GM23248 (cell line): Measurements from ENCODE around the gene COL15A1. TPM values are rescaled to one million over a fixed set of nuclear protein-coding genes. Genes with fewer than 3 reads are reported as not detected.
A peak's percentile ranks its signal among the peaks of the same experiment; 100 is the strongest.

Experiments
- DNase-seq: peaks from one replicate; pipeline ENCODE4 v3.0.0-alpha.2; 2015
- H2AFZ ChIP-seq: fragments of 200-600 bp; sonication (generic); 2 replicates; pipeline ENCODE4 v1.6.1; 2016; ENCODE audit warnings: antibody characterized with exemption
- H3F3A ChIP-seq: fragments of 200-600 bp; sonication (generic); 2 replicates; pipeline ENCODE4 v1.6.1; 2016; ENCODE audit warnings: mild to moderate bottlenecking, antibody characterized with exemption, mixed run types; ENCODE audit not compliant: insufficient read depth
- H3K27ac ChIP-seq: fragments of 200-600 bp; sonication (generic); 2 replicates; pipeline ENCODE4 v1.5.1; 2016; ENCODE audit warnings: mild to moderate bottlenecking
- H3K27me3 ChIP-seq: fragments of 200-600 bp; sonication (generic); replicated peaks from 2 replicates; pipeline ENCODE4 v1.6.1; 2016; ENCODE audit warnings: mild to moderate bottlenecking; ENCODE audit not compliant: insufficient read depth
- H3K36me3 ChIP-seq: fragments of 200-600 bp; sonication (generic); 2 replicates; pipeline ENCODE4 v1.6.1; 2016; ENCODE audit warnings: low read depth, mild to moderate bottlenecking
- H3K4me1 ChIP-seq: fragments of 200-600 bp; sonication (generic); 2 replicates; pipeline ENCODE4 v1.6.1; 2016; ENCODE audit warnings: mild to moderate bottlenecking; ENCODE audit not compliant: insufficient read depth
- H3K4me2 ChIP-seq: fragments of 200-600 bp; sonication (generic); one replicate; pipeline ENCODE4 v1.6.1; 2016; ENCODE audit warnings: mild to moderate bottlenecking; ENCODE audit not compliant: unreplicated experiment
- H3K4me3 ChIP-seq: fragments of 200-600 bp; sonication (generic); 2 replicates; pipeline ENCODE4 v1.5.1; 2016; ENCODE audit warnings: mild to moderate bottlenecking
- H3K79me2 ChIP-seq: fragments of 200-600 bp; sonication (generic); 2 replicates; pipeline ENCODE4 v1.6.1; 2016; ENCODE audit warnings: mild to moderate bottlenecking; ENCODE audit not compliant: insufficient read depth
- H3K9ac ChIP-seq: fragments of 200-600 bp; sonication (generic); 2 replicates; pipeline ENCODE4 v1.6.1; 2016; ENCODE audit warnings: mild to moderate bottlenecking
- H3K9me2 ChIP-seq: fragments of 200-600 bp; sonication (generic); 2 replicates; pipeline ENCODE4 v1.6.1; 2016; ENCODE audit warnings: mixed run types, mild to moderate bottlenecking, moderate library complexity; ENCODE audit not compliant: insufficient read depth
- H3K9me3 ChIP-seq: fragments of 200-600 bp; sonication (generic); one replicate; pipeline ENCODE4 v1.6.1; 2017; ENCODE audit warnings: low read depth
- H4K20me1 ChIP-seq: fragments of 200-600 bp; sonication (generic); 2 replicates; pipeline ENCODE4 v1.6.0; 2016; ENCODE audit not compliant: insufficient read depth
- EZH2 ChIP-seq: fragments of 200-600 bp; sonication (generic); IDR thresholded peaks from 2 replicates; pipeline ENCODE4 v1.6.1; 2018; ENCODE audit warnings: antibody characterized with exemption, mild to moderate bottlenecking; ENCODE audit not compliant: insufficient read depth, poor library complexity, severe bottlenecking
- EZH2phosphoT487 ChIP-seq: fragments of 200-600 bp; sonication (generic); IDR thresholded peaks from 2 replicates; pipeline ENCODE4 v1.6.1; 2018; ENCODE audit warnings: antibody characterized with exemption, moderate library complexity, mild to moderate bottlenecking, low read depth; ENCODE audit not compliant: insufficient read depth
- WGBS, 2 experiments: methylation state at CpG; one replicate each; pipeline ENCODE4 v1.1.6; 2015 to 2017; ENCODE audit warnings: low lambda C conversion rate in 2 of 2, low coverage in 1 of 2; ENCODE audit errors: missing lambda C conversion rate in 2 of 2; 5-methylcytosine and 5-hydroxymethylcytosine counted together
- in situ Hi-C: fragments of 300-500 bp; cut with MboI; formaldehyde crosslinking; loops from 2 replicates; pipeline ENCODE4 v1.15.0; 2020
- polyA plus RNA-seq: library from polyadenylated mRNA; unstranded; fragments of >200 nt; fragmentation: Nextera tagmentation; extraction: Ambion mirVana; gene quantifications from 2 replicates; pipeline ENCODE4 v1.2.1, GENCODE V29; 2016
- total RNA-seq: library from RNA; depleted of rRNA; stranded (reverse); fragments of >200 nt; shearing (Covaris generic); gene quantifications from 2 replicates; pipeline ENCODE4 v1.2.3, GENCODE V29; 2014

COL15A1 gene
- total and polyA plus RNA-seq, 2 experiments from 2014 or later = 9.7 to 16.8 TPM

- Histone ChIP-seq H4K20me1 (no peaks in the 10 kb centered on the region), H3K27me3 (no peaks in the 10 kb centered on the region), H3K79me2 (no peaks in the 10 kb centered on the region), H2AFZ (no peak overlapping the region), H3K9ac (no peak overlapping the region), H3K4me2 (no peak overlapping the region), H3K9me2 (no peaks in the 10 kb centered on the region), H3K4me3 (no peak overlapping the region), H3K9me3 (no peaks in the 10 kb centered on the region), H3K27ac (no peak overlapping the region), H3K36me3 (no peaks in the 10 kb centered on the region), H3F3A (peaks cover 21% of the 10 kb centered on the region), H3K4me1 (peaks cover 30% of the 10 kb centered on the region)
- no peak for DNase-seq
- in situ Hi-C loops = no loop called here
- WGBS, 2 experiments = 62 to 66% methylated on average over 8 of the region's 8 CpGs
- no peak for TF ChIP-seq EZH2
- TF ChIP-seq EZH2phosphoT487 = no peak
These were observed 37.2 kb upstream of the COL15A1 start for GRCh38 chr9:98906273-98907040.

- TF ChIP-seq EZH2 (no peak), EZH2phosphoT487 (no peak)
- Histone ChIP-seq H3K9me2 (no peaks in the 10 kb centered on the region), H4K20me1 (no peaks in the 10 kb centered on the region), H3K36me3 (no peaks in the 10 kb centered on the region), H3K79me2 (no peaks in the 10 kb centered on the region), H3K9me3 (no peaks in the 10 kb centered on the region), H2AFZ (no peak overlapping the region), H3K4me2 (no peak overlapping the region), H3K4me1 (peaks cover 30% of the 10 kb centered on the region), H3K27ac (no peak overlapping the region), H3F3A (peaks cover 21% of the 10 kb centered on the region), H3K4me3 (no peak overlapping the region), H3K27me3 (no peaks in the 10 kb centered on the region), H3K9ac (no peak overlapping the region)
- DNase-seq = no peak
- 74 to 85% methylated on average over 4 of the region's 4 CpGs for WGBS, 2 experiments
- in situ Hi-C loops = no loop called here
These were observed 36.7 kb upstream of the COL15A1 start for GRCh38 chr9:98907055-98907454.

- no peaks in the 10 kb centered on the region for H3K9me3 ChIP-seq
- H3K9me2 ChIP-seq = no peaks in the 10 kb centered on the region
- H4K20me1 ChIP-seq = no peaks in the 10 kb centered on the region
- H3K4me2 ChIP-seq = peak overlapping the region; percentile 33
- no peaks in the 10 kb centered on the region for H3K36me3 ChIP-seq
- H3F3A ChIP-seq = peaks cover 21% of the 10 kb centered on the region
- H3K4me1 ChIP-seq = peaks cover 30% of the 10 kb centered on the region
- WGBS, 2 experiments = 15 to 20% methylated on average over 5 of the region's 5 CpGs
- in situ Hi-C loops = no loop called here
- DNase-seq = peak; percentile 84
- TF ChIP-seq EZH2 (no peak), EZH2phosphoT487 (no peak)
- no peaks in the 10 kb centered on the region for H3K27me3 ChIP-seq
- peak overlapping the region; percentile 79 for H3K27ac ChIP-seq
- peak overlapping the region; percentile 69 for H3K9ac ChIP-seq
- peak overlapping the region; percentile 80 for H2AFZ ChIP-seq
- H3K4me3 ChIP-seq = no peak overlapping the region
- no peaks in the 10 kb centered on the region for H3K79me2 ChIP-seq
These were observed 34.6 kb upstream of the COL15A1 start for GRCh38 chr9:98908897-98909634.

GRCh38 chr9:98909935-98910334 lies 33.8 kb upstream of the COL15A1 start:
- TF ChIP-seq EZH2 (no peak), EZH2phosphoT487 (no peak)
- Histone ChIP-seq H3K79me2 (no peaks in the 10 kb centered on the region), H3K9me2 (no peaks in the 10 kb centered on the region), H3K9ac (peak overlapping the region; percentile 65), H3K4me3 (no peak overlapping the region), H3K9me3 (no peaks in the 10 kb centered on the region), H3K36me3 (no peaks in the 10 kb centered on the region), H3K27ac (peak overlapping the region; percentile 79), H4K20me1 (no peaks in the 10 kb centered on the region), H3K4me2 (no peak overlapping the region), H3K27me3 (no peaks in the 10 kb centered on the region), H2AFZ (no peak overlapping the region), H3K4me1 (peaks cover 30% of the 10 kb centered on the region), H3F3A (peaks cover 21% of the 10 kb centered on the region)
- DNase-seq = no peak
- 11 to 25% methylated on average over 1 of the region's 1 CpG for WGBS, 2 experiments
- in situ Hi-C loops = no loop called here
